ENCODE data around the gene MORN1.

DNA sequence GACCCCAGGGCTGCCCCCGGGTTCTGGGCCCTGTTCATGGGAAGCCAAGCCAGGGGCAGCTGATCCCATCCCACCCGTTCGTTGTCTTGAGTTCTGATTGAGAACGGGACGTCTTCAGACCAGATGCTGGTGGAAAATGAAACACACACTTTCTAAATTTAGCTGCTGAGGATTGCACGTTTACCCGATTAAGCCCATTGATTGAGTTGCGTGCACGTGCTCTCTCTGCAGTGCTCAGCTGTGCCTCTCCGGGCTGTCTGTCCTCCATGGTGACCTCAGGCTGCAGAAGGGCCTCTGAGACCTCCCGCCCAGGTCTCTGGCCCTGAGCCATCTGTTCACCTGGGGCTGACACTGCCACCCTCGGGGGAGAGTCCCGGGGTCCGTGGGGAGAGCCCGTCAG, 48.0 kb upstream of the MORN1 start:
- TF ChIP-seq, protein P1, sequence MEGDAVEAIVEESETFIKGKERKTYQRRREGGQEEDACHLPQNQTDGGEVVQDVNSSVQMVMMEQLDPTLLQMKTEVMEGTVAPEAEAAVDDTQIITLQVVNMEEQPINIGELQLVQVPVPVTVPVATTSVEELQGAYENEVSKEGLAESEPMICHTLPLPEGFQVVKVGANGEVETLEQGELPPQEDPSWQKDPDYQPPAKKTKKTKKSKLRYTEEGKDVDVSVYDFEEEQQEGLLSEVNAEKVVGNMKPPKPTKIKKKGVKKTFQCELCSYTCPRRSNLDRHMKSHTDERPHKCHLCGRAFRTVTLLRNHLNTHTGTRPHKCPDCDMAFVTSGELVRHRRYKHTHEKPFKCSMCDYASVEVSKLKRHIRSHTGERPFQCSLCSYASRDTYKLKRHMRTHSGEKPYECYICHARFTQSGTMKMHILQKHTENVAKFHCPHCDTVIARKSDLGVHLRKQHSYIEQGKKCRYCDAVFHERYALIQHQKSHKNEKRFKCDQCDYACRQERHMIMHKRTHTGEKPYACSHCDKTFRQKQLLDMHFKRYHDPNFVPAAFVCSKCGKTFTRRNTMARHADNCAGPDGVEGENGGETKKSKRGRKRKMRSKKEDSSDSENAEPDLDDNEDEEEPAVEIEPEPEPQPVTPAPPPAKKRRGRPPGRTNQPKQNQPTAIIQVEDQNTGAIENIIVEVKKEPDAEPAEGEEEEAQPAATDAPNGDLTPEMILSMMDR (IDR thresholded peaks at IDR 0.05; ENCODE audit: low read depth, low read length), result no peak
- no peak for TF ChIP-seq EZH2phosphoT487 (IDR thresholded peaks at IDR 0.05; ENCODE audit: low read depth)

Data from OCI-LY3 (cell line).